ENCODE measurements around the gene ENTR1.
"Not testable (repeated sequence)": the region's sequence is repeated elsewhere in the genome, so short reads cannot be mapped to it uniquely, and the experiment has no call there.

ENTR1 gene

GRCh38 chr9:136412962-136413361 is 2.5 kb upstream of the ENTR1 start:
- DNase-seq (ENCODE audit: extremely low spot score) = no peak
- TF ChIP-seq CTCF (IDR thresholded peaks at IDR 0.05; ENCODE audit: control extremely low read depth, extremely low read depth, low read depth, missing control alignments) = no peak
- POLR2A ChIA-PET = interaction anchor here (0.9 kb wide), 1 partner anchor 11 kb away, joined by 5 read pairs; no protein-coding TSS in a partner anchor
- CTCF ChIA-PET = interaction anchor here (4.6 kb wide), 1 partner anchor 11 kb away, joined by 20 read pairs; no protein-coding TSS in a partner anchor

- no peak for TF ChIP-seq CTCF (IDR thresholded peaks at IDR 0.05; ENCODE audit: control extremely low read depth, extremely low read depth, low read depth, missing control alignments)
- DNase-seq (ENCODE audit: extremely low spot score) = no peak
- ChIA-PET POLR2A (no interaction called here), CTCF (interaction anchor here (1.4 to 4.6 kb wide), 2 partner anchors 10 to 15 kb away, joined by 3 to 20 read pairs; no protein-coding TSS in a partner anchor)
Measured at GRCh38 chr9:136411378-136411777, 964 bp upstream of the ENTR1 start.

- no peak for TF ChIP-seq CTCF (IDR thresholded peaks at IDR 0.05; ENCODE audit: control extremely low read depth, extremely low read depth, low read depth, missing control alignments)
- ChIA-PET POLR2A (interaction anchor here (0.5 to 1.0 kb wide), 3 partner anchors 16 to 741 kb away, joined by 3 to 5 read pairs (median 3); partner anchors contain the start of gene DNLZ), CTCF (interaction anchor here (0.9 to 1.9 kb wide), 6 partner anchors 9 to 46 kb away, joined by 3 to 12 read pairs (median 5); partner anchors contain the start of gene DNLZ)
- peak; percentile 58 for DNase-seq (ENCODE audit: extremely low spot score)
Measured at GRCh38 chr9:136409557-136410455, 608 bp downstream of the ENTR1 start.

- ChIA-PET POLR2A (no interaction called here), CTCF (interaction anchor here (1.6 to 1.9 kb wide), 2 partner anchors 32 to 45 kb away, joined by 7 read pairs; partner anchors contain the start of gene DNLZ)
- no peak for TF ChIP-seq CTCF (IDR thresholded peaks at IDR 0.05; ENCODE audit: control extremely low read depth, extremely low read depth, low read depth, missing control alignments)
- DNase-seq (ENCODE audit: extremely low spot score) = no peak
Measured at GRCh38 chr9:136407911-136408310, 2.5 kb downstream of the ENTR1 start.

GRCh38 chr9:136407061-136407460 is 3.4 kb downstream of the ENTR1 start:
- DNase-seq (ENCODE audit: extremely low spot score); POLR2A ChIA-PET: not testable (repeated sequence)
- CTCF ChIA-PET = interaction anchor here (0.9 kb wide), 1 partner anchor 26 kb away, joined by 3 read pairs; no protein-coding TSS in a partner anchor

GRCh38 chr9:136405904-136406303 is 4.5 kb downstream of the ENTR1 start:
- CTCF ChIA-PET; POLR2A ChIA-PET; DNase-seq (ENCODE audit: extremely low spot score): not testable (repeated sequence)

GRCh38 chr9:136405481-136405880 is 4.9 kb downstream of the ENTR1 start:
- no peak for DNase-seq (ENCODE audit: extremely low spot score)
- TF ChIP-seq CTCF (IDR thresholded peaks at IDR 0.05; ENCODE audit: control extremely low read depth, extremely low read depth, low read depth, missing control alignments) = no peak
- CTCF ChIA-PET = interaction anchor here (2.1 kb wide), 1 partner anchor 39 kb away, joined by 6 read pairs; no protein-coding TSS in a partner anchor
- POLR2A ChIA-PET = no interaction called here
